ENCODE results near the gene TMEM33. TPM values are rescaled to one million over a fixed set of nuclear protein-coding genes. Genes with fewer than 3 reads are reported as not detected.

Gene TMEM33
- total and polyA plus RNA-seq, 2 of the 8 experiments (the other 6 are each of a cell fraction or from before 2014, with no cell fraction given), result 72.5 to 94.4 TPM

- Histone ChIP-seq H3K9ac (replicated peaks in 1 of 4; ENCODE audit: extremely low read depth in 1 of 4, low read depth in 3 of 4, low read length in 3 of 4) (no peak overlapping the region), H3K27ac (ENCODE audit: low read depth, low read length) (no peak overlapping the region), H3K4me3 (ENCODE audit: extremely low read depth in 1 of 4, insufficient read depth in 2 of 4, low read depth in 3 of 4, low read length in 4 of 4) (no peak overlapping the region), H2AFZ (ENCODE audit: low read length) (no peak overlapping the region), H3K4ac (replicated peaks; ENCODE audit: insufficient read length, low read depth, low read length) (no peak overlapping the region), H4K20me1 (replicated peaks in 1 of 2; ENCODE audit: control insufficient read depth in 1 of 2, insufficient read depth in 2 of 2, low read length in 2 of 2) (peaks cover 0 to 2% of the 10 kb centered on the region in 2 experiments), H2BK15ac (ENCODE audit: low read length) (no peak overlapping the region), H2BK12ac (ENCODE audit: low read depth, low read length) (no peak overlapping the region), H3K23me2 (ENCODE audit: low read depth, low read length) (no peaks in the 10 kb centered on the region), H3K4me2 (ENCODE audit: insufficient read depth in 1 of 2, low read depth in 2 of 2, low read length in 2 of 2) (no peak overlapping the region), H3K36me3 (ENCODE audit: control insufficient read depth in 2 of 4, insufficient read depth in 4 of 4, low read length in 3 of 4) (peaks cover 1 to 74% (median 15%) of the 10 kb centered on the region in 4 experiments; a peak in 6 of 8 replicates), H2BK5ac (ENCODE audit: low read depth, low read length) (no peak overlapping the region), H2AK5ac (ENCODE audit: low read depth, low read length) (no peak overlapping the region), H3K27me3 (replicated peaks in 1 of 4; ENCODE audit: control insufficient read depth in 3 of 4, extremely low read depth in 1 of 4, insufficient read depth in 3 of 4, low read length in 3 of 4) (no peaks in the 10 kb centered on the region), H3K14ac (ENCODE audit: insufficient read length) (no peak overlapping the region), H3K9me3 (ENCODE audit: insufficient read depth in 2 of 2, low read depth in 1 of 2, low read length in 1 of 2) (no peaks in the 10 kb centered on the region), H3K79me2 (ENCODE audit: control insufficient read depth in 1 of 2, insufficient read depth in 2 of 2, low read length in 2 of 2) (peaks cover 0 to 26% of the 10 kb centered on the region in 2 experiments; a peak in 3 of 4 replicates), H3K4me1 (replicated peaks in 1 of 4; ENCODE audit: control insufficient read depth in 3 of 4, insufficient read depth in 4 of 4, low read length in 3 of 4) (no peaks in the 10 kb centered on the region), H3K18ac (ENCODE audit: extremely low read depth, low read length) (no peak overlapping the region), H4K5ac (ENCODE audit: insufficient read length, low read depth, low read length) (no peak overlapping the region), H3K79me1 (ENCODE audit: low read depth, low read length) (no peaks in the 10 kb centered on the region), H2BK120ac (replicated peaks; ENCODE audit: low read depth, low read length) (no peak overlapping the region), H4K91ac (replicated peaks; ENCODE audit: insufficient read length, low read length) (no peak overlapping the region), H2BK20ac (ENCODE audit: low read length) (no peak overlapping the region), H3K56ac (replicated peaks; ENCODE audit: insufficient read length, low read depth, low read length) (no peak overlapping the region), H3K23ac (ENCODE audit: insufficient read length) (no peak overlapping the region), H4K8ac (ENCODE audit: extremely low read depth, insufficient read depth, low read length) (no peak overlapping the region)
- no peak for FAIRE-seq
- DNase-seq (ENCODE audit: low read depth in 1 of 2, low spot score in 2 of 2), result no peak
- POLR2A ChIA-PET (ENCODE audit: partially characterized antibody), result interaction anchor here (2.8 kb wide), 1 partner anchor 9 kb away, joined by 10 read pairs; the partner anchor contains the start of gene TMEM33
- CTCF ChIA-PET (ENCODE audit: partially characterized antibody), result no interaction called here
- no peak for TF ChIP-seq POLR2AphosphoS5 (IDR thresholded peaks at IDR 0.05; ENCODE audit: low read depth, low read length)
- TF ChIP-seq YY1 (IDR thresholded peaks at IDR 0.05; ENCODE audit: low read depth, low read length), result no peak
- no peak for TF ChIP-seq CEBPB (IDR thresholded peaks at IDR 0.05; ENCODE audit: low read depth, low read length)
- no peak for TF ChIP-seq MAX (IDR thresholded peaks at IDR 0.05)
- no peak for TF ChIP-seq ASH2L (IDR thresholded peaks at IDR 0.05; ENCODE audit: low read length)
- no peak for TF ChIP-seq TAF7 (optimal IDR thresholded peaks at IDR 0.05; ENCODE audit: borderline replicate concordance, low read depth, low read length)
- no peak for TF ChIP-seq EP300 (IDR thresholded peaks at IDR 0.05; ENCODE audit: borderline replicate concordance in 1 of 2, low read depth in 2 of 2, low read length in 2 of 2)
- no peak for TF ChIP-seq E2F6 (IDR thresholded peaks at IDR 0.05)
- no peak for TF ChIP-seq HDAC2 (IDR thresholded peaks at IDR 0.05; ENCODE audit: borderline replicate concordance in 1 of 2, low read depth in 2 of 2, low read length in 2 of 2)
- no peak for TF ChIP-seq KDM1A (IDR thresholded peaks at IDR 0.05; ENCODE audit: borderline replicate concordance, low read length)
- TF ChIP-seq ATF2 (IDR thresholded peaks at IDR 0.05; ENCODE audit: low read length), result no peak
These were observed 8.9 kb downstream of the TMEM33 start for GRCh38 chr4:41944089-41944488.

Data from H1 (cell line).